Right lobe of liver (tissue), 6 donors: ENCODE measurements around the gene OR52M1. TPM values are rescaled to one million over a fixed set of nuclear protein-coding genes. Genes with fewer than 3 reads are reported as not detected.
A peak's percentile ranks its signal among the peaks of the same experiment; 100 is the strongest.

ENCODE experiments used
- ATAC-seq, 4 donors: fragments of 200-7000 bp; cut with Tn5 transposase; one replicate each; pipeline ENCODE4 v1.9.1; 2020; ENCODE audit warnings: mild to moderate bottlenecking in 4 of 4, moderate library complexity in 4 of 4
- DNase-seq, 3 donors: peaks; one replicate each; pipeline ENCODE4 v3.0.0-alpha.2; 2020
- H3K27ac ChIP-seq, 3 donors: fragments of 200-600 bp; one replicate each; pipeline ENCODE4 v1.8.0; 2022
- H3K27me3 ChIP-seq, 2 donors: fragments of 200-600 bp; one replicate each; pipeline ENCODE4 v1.8.0; 2022
- H3K36me3 ChIP-seq, 4 donors: fragments of 200-600 bp; sonication (generic) in 1 of 4; one replicate each; pipeline versions ENCODE4 v1.5.1 to v1.8.0; 2017 to 2022; ENCODE audit warnings: control low read depth in 1 of 4
- H3K4me1 ChIP-seq, 4 donors: fragments of 200-600 bp; sonication (generic) in 1 of 4; one replicate each; pipeline versions ENCODE4 v1.5.1 to v1.8.0; 2017 to 2022; ENCODE audit warnings: control low read depth in 1 of 4
- H3K4me3 ChIP-seq, 3 donors: fragments of 200-600 bp; one replicate each; pipeline ENCODE4 v1.8.0; 2022
- H3K9me3 ChIP-seq, 4 donors: fragments of 200-600 bp; sonication (generic) in 1 of 4; one replicate each; pipeline versions ENCODE4 v1.5.1 to v1.8.0; 2017 to 2022; ENCODE audit warnings: control low read depth in 1 of 4
- POLR2A ChIP-seq: fragments of 450-650 bp; IDR thresholded peaks from one replicate; pipeline ENCODE4 v1.6.1; 2017; ENCODE audit warnings: antibody characterized with exemption, mild to moderate bottlenecking
- WGBS: methylation state at CpG from one replicate; pipeline ENCODE4 v1.1.6; 2018; ENCODE audit warnings: low coverage, low lambda C conversion rate; ENCODE audit not compliant: insufficient coverage; ENCODE audit errors: missing lambda C conversion rate; 5-methylcytosine and 5-hydroxymethylcytosine counted together
- intact Hi-C, 2 donors: fragments of 100-400 bp; cut with DNase I; formaldehyde crosslinking; loops; one replicate each; pipeline versions ENCODE4 v1.11.2 to v1.14.1; 2022
- total RNA-seq, 6 experiments: library from RNA; depleted of rRNA in 2 of 6; stranded (reverse); fragments of >200 nt in 2 of 6; fragmentation: NEBNext Ultra II Directional in 3 of 6; extraction: Animal tissue kit (Norgen Biotek cat#: 25700) in 3 of 6; gene quantifications; one replicate each; pipeline versions ENCODE4 v1.1.0 to v1.2.4, GENCODE V29; 2016 to 2023
- TF ChIP-seq, protein P1 (sequence below), 4 donors: fragments of 200-600 bp in 3 of 4; fragments of 450-650 bp in 1 of 4; IDR thresholded peaks; one replicate each; pipeline versions ENCODE4 v1.5.1 to v1.8.0; 2016 to 2022; ENCODE audit warnings: antibody characterized with exemption in 4 of 4, mild to moderate bottlenecking in 2 of 4
- donor health status: DM: no; HTN: yes; CAD: no.
- donor health status: DM: no; HTN: no; CAD: no.
- donor health status: DM: no; HTN: no; CAD: no.
- donor health status: DM: no; HTN: yes; CAD: no.
- donor health status: DM: no; HTN: yes; CAD: no.

Gene OR52M1
- total RNA-seq, 6 experiments from 2014 or later: not detected

GRCh38 chr11:4551346-4551979 lies 6.5 kb downstream of the OR52M1 start:
- Histone ChIP-seq H3K9me3 (no peaks in the 10 kb centered on the region), H3K36me3 (no peaks in the 10 kb centered on the region), H3K4me3 (no peak overlapping the region), H3K27me3 (no peaks in the 10 kb centered on the region), H3K27ac (no peak overlapping the region), H3K4me1 (peaks cover 0 to 17% (median 8%) of the 10 kb centered on the region in 4 donors)
- TF ChIP-seq POLR2A: no peak
- TF ChIP-seq, protein P1, sequence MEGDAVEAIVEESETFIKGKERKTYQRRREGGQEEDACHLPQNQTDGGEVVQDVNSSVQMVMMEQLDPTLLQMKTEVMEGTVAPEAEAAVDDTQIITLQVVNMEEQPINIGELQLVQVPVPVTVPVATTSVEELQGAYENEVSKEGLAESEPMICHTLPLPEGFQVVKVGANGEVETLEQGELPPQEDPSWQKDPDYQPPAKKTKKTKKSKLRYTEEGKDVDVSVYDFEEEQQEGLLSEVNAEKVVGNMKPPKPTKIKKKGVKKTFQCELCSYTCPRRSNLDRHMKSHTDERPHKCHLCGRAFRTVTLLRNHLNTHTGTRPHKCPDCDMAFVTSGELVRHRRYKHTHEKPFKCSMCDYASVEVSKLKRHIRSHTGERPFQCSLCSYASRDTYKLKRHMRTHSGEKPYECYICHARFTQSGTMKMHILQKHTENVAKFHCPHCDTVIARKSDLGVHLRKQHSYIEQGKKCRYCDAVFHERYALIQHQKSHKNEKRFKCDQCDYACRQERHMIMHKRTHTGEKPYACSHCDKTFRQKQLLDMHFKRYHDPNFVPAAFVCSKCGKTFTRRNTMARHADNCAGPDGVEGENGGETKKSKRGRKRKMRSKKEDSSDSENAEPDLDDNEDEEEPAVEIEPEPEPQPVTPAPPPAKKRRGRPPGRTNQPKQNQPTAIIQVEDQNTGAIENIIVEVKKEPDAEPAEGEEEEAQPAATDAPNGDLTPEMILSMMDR (IDR thresholded peaks at IDR 0.05): peak; percentile 38 to 58 (median 50)
- WGBS: 76% methylated on average over 5 of the region's 8 CpGs
- intact Hi-C loops: loop anchor here in 1 of 2 donors (10.0 kb wide), 1 partner anchor 367 kb away; no protein-coding TSS in a partner anchor
- ATAC-seq (peak; percentile 36 to 57 (median 50)), DNase-seq (no peak)

GRCh38 chr11:4559527-4560440 lies 14.8 kb downstream of the OR52M1 start:
- Histone ChIP-seq H3K27ac (no peak overlapping the region), H3K27me3 (no peaks in the 10 kb centered on the region), H3K4me3 (no peak overlapping the region), H3K9me3 (no peaks in the 10 kb centered on the region), H3K4me1 (no peaks in the 10 kb centered on the region), H3K36me3 (no peaks in the 10 kb centered on the region)
- ATAC-seq (no peak), DNase-seq (no peak)
- intact Hi-C loops: loop anchor here in 1 of 2 donors (10.0 kb wide), 1 partner anchor 375 kb away; no protein-coding TSS in a partner anchor
- WGBS: 33% methylated on average over 3 of the region's 8 CpGs
- TF ChIP-seq, protein P1 (IDR thresholded peaks at IDR 0.05): no peak
- no peak for TF ChIP-seq POLR2A

DNA sequence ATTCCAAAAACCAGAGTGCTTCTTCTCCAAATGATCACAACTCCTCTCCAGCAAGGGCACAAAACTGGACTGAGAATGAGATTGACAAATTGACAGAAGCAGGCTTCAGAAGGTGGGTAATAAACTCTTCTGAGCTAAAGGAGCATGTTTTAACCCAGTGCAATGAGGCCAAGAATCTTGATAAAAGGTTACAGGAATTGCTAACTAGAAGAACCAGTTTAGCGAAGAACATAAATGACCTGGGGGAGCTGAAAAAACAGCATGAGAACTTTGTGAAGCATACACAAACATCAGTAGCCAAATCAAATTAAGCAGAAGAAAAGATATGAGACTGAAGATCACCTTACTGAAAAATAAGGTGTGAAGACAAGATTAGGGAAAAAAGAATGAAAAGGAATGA lies 15.5 kb downstream of the OR52M1 start:
- Histone ChIP-seq H3K4me1 (no peaks in the 10 kb centered on the region), H3K9me3 (no peaks in the 10 kb centered on the region), H3K27ac (no peak overlapping the region), H3K36me3 (no peaks in the 10 kb centered on the region), H3K27me3 (no peaks in the 10 kb centered on the region), H3K4me3 (no peak overlapping the region)
- no peak for DNase-seq
- no peak for TF ChIP-seq POLR2A
- TF ChIP-seq, protein P1 (IDR thresholded peaks at IDR 0.05): no peak
- whole genome bisulfite sequencing: 100% methylated on average over 1 of the region's 1 CpG
- no peak for ATAC-seq
- intact Hi-C loops: no loop called here

DNA sequence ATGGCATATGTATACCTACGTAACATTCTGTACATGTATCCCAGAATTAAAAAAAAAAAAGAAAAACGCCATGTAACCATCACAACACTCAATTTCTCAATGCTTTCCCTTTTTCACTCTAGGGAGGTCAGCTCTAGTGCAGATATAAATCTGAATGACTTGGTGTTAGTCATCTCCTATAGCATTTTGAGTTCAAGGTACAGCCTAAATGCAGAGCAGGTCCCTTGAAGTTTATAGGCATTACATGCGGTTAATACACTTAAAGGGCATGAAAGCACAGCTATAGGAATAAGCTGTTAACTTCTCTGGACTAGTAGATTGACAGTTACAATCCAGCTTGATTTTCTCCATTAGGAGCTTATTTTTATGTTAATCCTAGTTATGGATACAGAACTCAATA lies 20.4 kb downstream of the OR52M1 start:
- no peak for ATAC-seq
- intact Hi-C loops: no loop called here
- H3K4me1 ChIP-seq: no peaks in the 10 kb centered on the region
- H3K36me3 ChIP-seq: no peaks in the 10 kb centered on the region
- 71% methylated on average over 3 of the region's 3 CpGs for WGBS
- TF ChIP-seq POLR2A: no peak
- TF ChIP-seq, protein P1 (IDR thresholded peaks at IDR 0.05): no peak
- H3K9me3 ChIP-seq: no peaks in the 10 kb centered on the region
- DNase-seq: no peak
- H3K27me3 ChIP-seq: no peaks in the 10 kb centered on the region
- H3K4me3 ChIP-seq: no peak overlapping the region
- no peak overlapping the region for H3K27ac ChIP-seq
